ENCODE measurements around the gene COX7B2. TPM values are rescaled to one million over a fixed set of nuclear protein-coding genes. Genes with fewer than 3 reads are reported as not detected.

The COX7B2 gene
- total RNA-seq, 6 experiments from 2014 or later: not detected

DNA sequence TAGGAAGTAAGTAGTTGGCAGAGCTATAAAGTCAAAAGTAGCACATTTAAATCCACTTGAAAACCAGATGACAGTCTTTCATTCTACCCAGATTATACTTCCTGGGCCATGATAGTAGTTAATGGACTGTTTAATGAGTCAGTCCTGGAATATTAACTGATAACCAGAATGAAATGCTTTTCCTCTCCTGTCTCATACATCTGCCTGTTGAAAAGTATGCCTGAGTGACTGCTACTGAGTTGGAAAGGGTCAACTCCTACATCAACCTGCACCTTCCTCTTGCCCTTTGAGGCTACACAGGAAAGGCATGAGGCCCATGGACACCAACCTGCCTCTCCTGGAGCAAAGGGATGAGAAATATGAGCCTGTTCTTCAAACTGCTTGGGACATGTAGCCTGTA is 36.0 kb upstream of the COX7B2 start:
- Histone ChIP-seq H3K36me3 (no peaks in the 10 kb centered on the region), H3K27ac (no peak overlapping the region), H3K4me3 (no peak overlapping the region), H3K9me3 (no peaks in the 10 kb centered on the region), H3K4me1 (no peaks in the 10 kb centered on the region), H3K27me3 (no peaks in the 10 kb centered on the region)
- DNase-seq (no peak), ATAC-seq (no peak)
- intact Hi-C loops (cut with DNase I): no loop called here
- TF ChIP-seq, protein P1, sequence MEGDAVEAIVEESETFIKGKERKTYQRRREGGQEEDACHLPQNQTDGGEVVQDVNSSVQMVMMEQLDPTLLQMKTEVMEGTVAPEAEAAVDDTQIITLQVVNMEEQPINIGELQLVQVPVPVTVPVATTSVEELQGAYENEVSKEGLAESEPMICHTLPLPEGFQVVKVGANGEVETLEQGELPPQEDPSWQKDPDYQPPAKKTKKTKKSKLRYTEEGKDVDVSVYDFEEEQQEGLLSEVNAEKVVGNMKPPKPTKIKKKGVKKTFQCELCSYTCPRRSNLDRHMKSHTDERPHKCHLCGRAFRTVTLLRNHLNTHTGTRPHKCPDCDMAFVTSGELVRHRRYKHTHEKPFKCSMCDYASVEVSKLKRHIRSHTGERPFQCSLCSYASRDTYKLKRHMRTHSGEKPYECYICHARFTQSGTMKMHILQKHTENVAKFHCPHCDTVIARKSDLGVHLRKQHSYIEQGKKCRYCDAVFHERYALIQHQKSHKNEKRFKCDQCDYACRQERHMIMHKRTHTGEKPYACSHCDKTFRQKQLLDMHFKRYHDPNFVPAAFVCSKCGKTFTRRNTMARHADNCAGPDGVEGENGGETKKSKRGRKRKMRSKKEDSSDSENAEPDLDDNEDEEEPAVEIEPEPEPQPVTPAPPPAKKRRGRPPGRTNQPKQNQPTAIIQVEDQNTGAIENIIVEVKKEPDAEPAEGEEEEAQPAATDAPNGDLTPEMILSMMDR (IDR thresholded peaks at IDR 0.05): no peak
- no peak for TF ChIP-seq POLR2A (IDR thresholded peaks at IDR 0.05)

DNA sequence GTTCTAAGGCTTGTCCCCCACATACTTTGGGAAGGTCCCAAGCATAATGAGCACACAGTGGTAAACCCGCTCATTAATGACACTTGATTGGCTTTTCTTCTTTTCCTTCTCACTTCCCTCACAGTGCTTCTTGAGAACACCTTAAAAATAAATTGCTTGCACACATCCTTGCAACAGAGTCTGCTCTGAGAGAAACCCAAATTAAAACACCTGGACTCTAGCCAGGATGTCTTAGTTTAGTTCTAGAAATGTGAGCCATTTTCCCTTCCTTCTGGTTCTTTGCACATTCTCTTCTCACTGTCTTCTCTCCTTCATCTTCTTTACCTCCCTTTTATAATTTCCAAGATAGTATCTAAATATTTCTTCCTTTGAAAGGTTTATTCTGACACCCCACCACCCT is 35.3 kb upstream of the COX7B2 start:
- Histone ChIP-seq H3K4me1 (no peaks in the 10 kb centered on the region), H3K27me3 (no peaks in the 10 kb centered on the region), H3K36me3 (no peaks in the 10 kb centered on the region), H3K4me3 (no peak overlapping the region), H3K9me3 (no peaks in the 10 kb centered on the region), H3K27ac (no peak overlapping the region)
- DNase-seq (no peak), ATAC-seq (no peak)
- intact Hi-C loops (cut with DNase I): no loop called here
- TF ChIP-seq, protein P1 (IDR thresholded peaks at IDR 0.05): no peak
- no peak for TF ChIP-seq POLR2A (IDR thresholded peaks at IDR 0.05)
- no CpG with 5 or more reads among the region's 1 CpG for WGBS (ENCODE audit: insufficient coverage, low coverage, low lambda C conversion rate, missing lambda C conversion rate)

DNA sequence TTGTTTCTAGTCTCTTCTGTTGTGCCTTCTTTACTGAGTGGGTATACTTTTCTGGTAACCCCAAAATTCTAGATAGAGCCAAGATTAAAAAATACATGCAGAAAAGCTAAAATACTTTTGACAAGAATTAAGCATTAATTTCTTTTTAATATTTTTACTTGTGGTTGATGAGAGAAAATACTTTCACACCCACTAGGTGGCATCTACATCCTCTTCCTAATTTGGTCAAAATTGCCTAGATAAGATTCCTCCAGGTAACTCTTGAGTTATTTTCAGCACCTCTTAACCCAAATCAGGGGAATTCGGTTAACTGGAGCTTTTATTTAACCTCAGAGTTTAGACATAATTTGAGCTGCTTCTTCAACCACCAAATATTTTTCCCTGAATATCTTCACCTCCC is 28.4 kb upstream of the COX7B2 start:
- TF ChIP-seq POLR2A (IDR thresholded peaks at IDR 0.05): no peak
- TF ChIP-seq, protein P1 (IDR thresholded peaks at IDR 0.05): peak in 2 of 4 donors; percentile 15 to 18
- intact Hi-C loops (cut with DNase I): no loop called here
- no peak for DNase-seq
- no peaks in the 10 kb centered on the region for H3K27me3 ChIP-seq
- H3K36me3 ChIP-seq: no peaks in the 10 kb centered on the region
- no peaks in the 10 kb centered on the region for H3K4me1 ChIP-seq
- 24% methylated on average over 1 of the region's 1 CpG for WGBS (ENCODE audit: insufficient coverage, low coverage, low lambda C conversion rate, missing lambda C conversion rate)
- no peak overlapping the region for H3K27ac ChIP-seq
- no peak overlapping the region for H3K4me3 ChIP-seq
- no peak for ATAC-seq
- no peaks in the 10 kb centered on the region for H3K9me3 ChIP-seq

DNA sequence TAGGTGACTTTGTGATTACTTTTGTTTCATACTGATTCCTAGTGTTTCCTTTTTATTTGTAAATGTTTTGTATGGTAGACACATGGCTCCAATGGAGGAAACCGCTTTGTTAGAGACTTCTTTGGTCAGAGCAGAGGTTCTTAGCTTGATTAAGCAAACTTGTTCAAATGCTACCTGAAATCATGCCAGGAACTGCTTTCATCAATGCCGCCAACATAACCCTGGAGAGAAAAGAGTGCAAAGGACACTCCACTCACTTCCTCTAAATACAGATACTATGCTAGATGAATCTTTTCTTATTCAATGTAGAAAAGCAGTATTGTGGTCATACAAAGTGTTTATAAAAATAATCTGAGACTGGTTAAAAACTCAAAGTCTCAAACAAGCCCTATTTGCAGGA is 25.7 kb upstream of the COX7B2 start:
- no peaks in the 10 kb centered on the region for H3K27me3 ChIP-seq
- intact Hi-C loops (cut with DNase I): no loop called here
- no peak overlapping the region for H3K4me3 ChIP-seq
- WGBS (ENCODE audit: insufficient coverage, low coverage, low lambda C conversion rate, missing lambda C conversion rate): 43% methylated on average over 2 of the region's 2 CpGs
- ATAC-seq (peak in 3 of 4 donors; percentile 59 to 72 (median 67)), DNase-seq (no peak)
- no peaks in the 10 kb centered on the region for H3K36me3 ChIP-seq
- no peaks in the 10 kb centered on the region for H3K4me1 ChIP-seq
- no peak for TF ChIP-seq POLR2A (IDR thresholded peaks at IDR 0.05)
- TF ChIP-seq, protein P1 (IDR thresholded peaks at IDR 0.05): no peak
- H3K9me3 ChIP-seq: no peaks in the 10 kb centered on the region
- H3K27ac ChIP-seq: no peak overlapping the region

DNA sequence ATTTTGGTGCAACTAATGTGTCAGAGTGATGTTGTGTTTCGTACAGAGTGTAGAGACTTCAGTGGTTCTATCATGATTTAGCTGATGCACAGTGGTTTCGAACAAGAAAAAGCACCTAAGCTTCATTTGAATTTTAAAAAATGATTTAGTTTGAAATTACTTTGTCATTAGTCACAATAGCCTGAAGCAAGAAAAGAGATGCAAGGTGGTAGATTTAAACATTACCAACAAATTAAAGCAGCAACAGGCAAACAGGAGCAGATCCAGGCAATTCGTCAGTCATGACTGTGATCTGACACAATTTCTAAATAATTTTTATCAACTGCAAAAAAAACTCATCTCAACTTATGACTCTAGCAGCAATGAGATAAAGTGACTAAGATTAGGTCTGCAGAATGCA is 24.6 kb upstream of the COX7B2 start:
- no peak for TF ChIP-seq POLR2A (IDR thresholded peaks at IDR 0.05)
- TF ChIP-seq, protein P1 (IDR thresholded peaks at IDR 0.05): no peak
- Histone ChIP-seq H3K9me3 (no peaks in the 10 kb centered on the region), H3K36me3 (no peaks in the 10 kb centered on the region), H3K4me1 (no peaks in the 10 kb centered on the region), H3K27ac (no peak overlapping the region), H3K4me3 (no peak overlapping the region), H3K27me3 (no peaks in the 10 kb centered on the region)
- DNase-seq: no peak
- intact Hi-C loops (cut with DNase I): no loop called here
- no peak for ATAC-seq
- 56% methylated on average over 3 of the region's 3 CpGs for WGBS (ENCODE audit: insufficient coverage, low coverage, low lambda C conversion rate, missing lambda C conversion rate)
